Panc1 (cell line): Measurements from ENCODE around the gene SLC7A14. TPM values are rescaled to one million over a fixed set of nuclear protein-coding genes. Genes with fewer than 3 reads are reported as not detected.
A peak's percentile ranks its signal among the peaks of the same experiment; 100 is the strongest.

Experiments used
- ATAC-seq: fragments of 200-7000 bp; cut with Tn5 transposase; 2 replicates; pipeline ENCODE4 v1.9.1; 2020; ENCODE audit warnings: mild to moderate bottlenecking, moderate library complexity
- BruUV-seq: library from RNA; stranded (reverse); fragments of 400-500 nt; replicated peaks from 2 replicates; lab custom pipeline; 2021; lab: Mats Ljungman, UMichigan
- CTCF ChIA-PET: fragments of 300-600 bp; sonication (Branson Sonifier 250); formaldehyde crosslinking; loops from one replicate; lab custom pipeline; 2022; ENCODE audit warnings: antibody characterized with exemption; lab: Charles Lee
- POLR2A ChIA-PET: fragments of 300-600 bp; sonication (Branson Sonifier 250); formaldehyde crosslinking; loops from one replicate; lab custom pipeline; 2022; ENCODE audit warnings: antibody characterized with exemption; lab: Charles Lee
- DNase-seq: peaks from one replicate; pipeline ENCODE4 v3.0.0-alpha.2; 2010; ENCODE audit warnings: low read depth, low spot score
- H3K27ac ChIP-seq: 2 replicates; pipeline ENCODE4 v1.5.1; 2011; ENCODE audit warnings: mild to moderate bottlenecking, low read length, inconsistent platforms
- H3K27me3 ChIP-seq: fragments of 200-500 bp; sonication (Bioruptor generic); 2 replicates; pipeline ENCODE4 v1.6.0; 2014; ENCODE audit warnings: low read length, inconsistent platforms; ENCODE audit not compliant: control insufficient read depth, insufficient read depth
- H3K36me3 ChIP-seq: fragments of 200-500 bp; sonication (Bioruptor generic); 2 replicates; pipeline ENCODE4 v1.5.1; 2014; ENCODE audit warnings: inconsistent platforms, mild to moderate bottlenecking, low read length, moderate library complexity; ENCODE audit not compliant: control insufficient read depth, insufficient read depth
- H3K4me1 ChIP-seq: 2 replicates; pipeline ENCODE4 v1.5.1; 2011; ENCODE audit warnings: inconsistent platforms, mild to moderate bottlenecking, low read length, moderate library complexity; ENCODE audit not compliant: control insufficient read depth, insufficient read depth
- H3K4me3 ChIP-seq, 2 experiments: 2 replicates each; pipeline ENCODE4 v1.5.1; 2011 to 2012; ENCODE audit warnings: low read depth in 2 of 2, low read length in 2 of 2, mild to moderate bottlenecking in 2 of 2, inconsistent platforms in 1 of 2, moderate library complexity in 1 of 2
- H3K9me3 ChIP-seq: fragments of 200-500 bp; sonication (Bioruptor generic); 2 replicates; pipeline ENCODE4 v1.5.1; 2014; ENCODE audit warnings: low read depth, mild to moderate bottlenecking, inconsistent platforms, low read length, moderate library complexity; ENCODE audit not compliant: control insufficient read depth, insufficient read depth
- CTCF ChIP-seq: fragments of 450-650 bp; IDR thresholded peaks from 2 replicates; pipeline ENCODE4 v1.5.1; 2017; ENCODE audit warnings: mild to moderate bottlenecking
- POLR2AphosphoS5 ChIP-seq: IDR thresholded peaks from 2 replicates; pipeline ENCODE4 v1.6.1; 2012; ENCODE audit warnings: mild to moderate bottlenecking, low read depth, low read length, moderate library complexity
- REST ChIP-seq, 2 experiments: IDR thresholded peaks; 2 replicates each; pipeline ENCODE4 v1.6.1; 2011 to 2012; ENCODE audit warnings: low read depth in 2 of 2, control low read depth in 1 of 2, low read length in 1 of 2, mild to moderate bottlenecking in 1 of 2, moderate library complexity in 1 of 2; ENCODE audit not compliant: insufficient read depth in 1 of 2
- SIN3A ChIP-seq: IDR thresholded peaks from 2 replicates; pipeline ENCODE4 v1.6.1; 2012; ENCODE audit warnings: low read depth, mild to moderate bottlenecking, low read length, moderate library complexity, borderline replicate concordance; ENCODE audit not compliant: insufficient read depth
- TCF7L2 ChIP-seq: IDR thresholded peaks from 2 replicates; pipeline ENCODE4 v1.6.1; 2011; ENCODE audit warnings: mild to moderate bottlenecking, low read depth, low read length, inconsistent platforms
- in situ Hi-C: cut with HindIII; loops from 2 replicates; pipeline ENCODE4 v1.10.0; 2016; ENCODE audit warnings: low sequenced_read_pairs, low pct_unique_long_range_greater_than_20kb
- intact Hi-C: fragments of 100-400 bp; cut with micrococcal nuclease; formaldehyde crosslinking; loops from one replicate; pipeline ENCODE4 v1.10.0; 2022; ENCODE audit not compliant: unreplicated experiment
- total RNA-seq: library from RNA; stranded (reverse); gene quantifications from one replicate; pipeline ENCODE4 v1.2.1, GENCODE V29; 2021; ENCODE audit not compliant: unreplicated experiment

Gene SLC7A14
- total RNA-seq, 1 experiment from 2014 or later, result not detected

GRCh38 chr3:170553788-170554757 lies 31.8 kb downstream of the SLC7A14 start:
- no peak for ATAC-seq
- DNase-seq, result no peak
- ChIA-PET CTCF (interaction anchor here (0.6 to 0.7 kb wide), 3 partner anchors 53 to 143 kb away, joined by 3 to 8 read pairs (median 6); no protein-coding TSS in a partner anchor), POLR2A (no interaction called here)
- TF ChIP-seq REST (IDR thresholded peaks at IDR 0.05; ENCODE audit: insufficient read depth in 1 of 2, low read depth in 2 of 2, low read length in 1 of 2) (no peak), TCF7L2 (no peak), SIN3A (no peak), CTCF (peak; percentile 22; the same call in 1 of the 2 replicates)
- no TSS peak for BruUV-seq
- no peaks in the 10 kb centered on the region for H3K4me1 ChIP-seq
- intact Hi-C loops, result no loop called here
- H3K9me3 ChIP-seq, result no peaks in the 10 kb centered on the region
- H3K4me3 ChIP-seq, result no peak overlapping the region
- no peaks in the 10 kb centered on the region; the same call in 1 of the 2 replicates for H3K27me3 ChIP-seq
- H3K27ac ChIP-seq, result no peak overlapping the region
- in situ Hi-C loops, result no loop called here
- H3K36me3 ChIP-seq, result no peaks in the 10 kb centered on the region

GRCh38 chr3:170551252-170551651 lies 34.6 kb downstream of the SLC7A14 start:
- H3K36me3 ChIP-seq, result no peaks in the 10 kb centered on the region
- no peaks in the 10 kb centered on the region; the same call in 1 of the 2 replicates for H3K27me3 ChIP-seq
- TF ChIP-seq TCF7L2 (no peak), POLR2AphosphoS5 (no peak), CTCF (no peak), REST (IDR thresholded peaks at IDR 0.05; ENCODE audit: insufficient read depth in 1 of 2, low read depth in 2 of 2, low read length in 1 of 2) (no peak), SIN3A (no peak)
- in situ Hi-C loops (no loop called here), intact Hi-C loops (no loop called here)
- H3K27ac ChIP-seq, result no peak overlapping the region
- ChIA-PET CTCF (no interaction called here), POLR2A (no interaction called here)
- ATAC-seq (no peak), DNase-seq (no peak)
- H3K4me1 ChIP-seq, result no peaks in the 10 kb centered on the region
- H3K4me3 ChIP-seq, result no peak overlapping the region
- BruUV-seq, result no TSS peak
- H3K9me3 ChIP-seq, result no peaks in the 10 kb centered on the region
